T-helper 2 cell (primary cell): ENCODE results near the gene ZC3H10.
A peak's percentile ranks its signal among the peaks of the same experiment; 100 is the strongest.
"Not testable (repeated sequence)": the region's sequence is repeated elsewhere in the genome, so short reads cannot be mapped to it uniquely, and the experiment has no call there.

Experiments
- DNase-seq, 5 experiments: peaks; one replicate each; pipeline versions ENCODE4 v3.0.0 to v3.0.0-alpha.2; 2012 to 2022

ZC3H10 gene

GRCh38 chr12:56103066-56103711, 14.9 kb upstream of the ZC3H10 start:
- DNase-seq: peak in 2 of 5 experiments; percentile 55 to 91

- DNase-seq: no peak
Measured at GRCh38 chr12:56103823-56104108, 14.3 kb upstream of the ZC3H10 start.

GRCh38 chr12:56104109-56104814, 13.8 kb upstream of the ZC3H10 start, which contains the start of gene PA2G4:
Gene PA2G4, plus strand, starts transcription at chr12:56104559. Its CDS starts 179 bp downstream, at chr12:56104738.
- peak; percentile 82 to 100 (median 95) for DNase-seq

- DNase-seq: peak in 1 of 5 experiments; percentile 31
Measured at GRCh38 chr12:56104815-56105608, 13.1 kb upstream of the ZC3H10 start.

- DNase-seq: no peak
Measured at GRCh38 chr12:56105609-56105902, 12.5 kb upstream of the ZC3H10 start.

GRCh38 chr12:56107242-56107641, 10.8 kb upstream of the ZC3H10 start:
- DNase-seq: no peak

- DNase-seq: no peak
Measured at GRCh38 chr12:56110571-56110970, 7.5 kb upstream of the ZC3H10 start.

GRCh38 chr12:56114084-56114483, 4.0 kb upstream of the ZC3H10 start:
- DNase-seq: no peak

GRCh38 chr12:56115329-56115728, 2.7 kb upstream of the ZC3H10 start:
- no peak for DNase-seq

GRCh38 chr12:56116267-56117081, 1.6 kb upstream of the ZC3H10 start, which contains the start of gene RPL41:
Gene RPL41, plus strand, starts transcription at chr12:56116633.
- peak; percentile 71 to 95 (median 89) for DNase-seq

GRCh38 chr12:56117082-56117706, 872 bp upstream of the ZC3H10 start:
- not testable (repeated sequence) for DNase-seq

- no peak for DNase-seq
Measured at GRCh38 chr12:56118688-56119357, 757 bp downstream of the ZC3H10 start.

GRCh38 chr12:56119361-56119796, 1.3 kb downstream of the ZC3H10 start:
- peak in 3 of 5 experiments; percentile 45 to 72 (median 52) for DNase-seq

- no peak for DNase-seq
Measured at GRCh38 chr12:56120158-56120846, 2.2 kb downstream of the ZC3H10 start.

GRCh38 chr12:56121204-56121870, 3.3 kb downstream of the ZC3H10 start:
- DNase-seq: no peak

- DNase-seq: no peak
Measured at GRCh38 chr12:56122637-56123036, 4.6 kb downstream of the ZC3H10 start.

- no peak for DNase-seq
Measured at GRCh38 chr12:56124133-56124532, 6.1 kb downstream of the ZC3H10 start.

GRCh38 chr12:56126732-56127239, 8.7 kb downstream of the ZC3H10 start:
- peak in 1 of 5 experiments; percentile 41 for DNase-seq

GRCh38 chr12:56127485-56127887, 9.4 kb downstream of the ZC3H10 start:
- no peak for DNase-seq
